ENCODE results near the gene CNTN4. TPM values are rescaled to one million over a fixed set of nuclear protein-coding genes. Genes with fewer than 3 reads are reported as not detected.

Gene CNTN4
- total RNA-seq, 2 donors from 2014 or later: 13.0 to 50.1 TPM

- no peaks in the 10 kb centered on the region for H3K4me1 ChIP-seq
- no peak for TF ChIP-seq POLR2A (IDR thresholded peaks at IDR 0.05)
- TF ChIP-seq CTCF (IDR thresholded peaks at IDR 0.05): no peak
- H3K36me3 ChIP-seq (replicated peaks in 1 of 2; ENCODE audit: insufficient read depth in 1 of 2, low read depth in 2 of 2): no peaks in the 10 kb centered on the region
- no peaks in the 10 kb centered on the region for H3K9me3 ChIP-seq
- intact Hi-C loops (cut with DNase I): no loop called here
- H3K27me3 ChIP-seq: no peaks in the 10 kb centered on the region
- ATAC-seq (no peak), DNase-seq (no peak)
- WGBS, 2 donors: 62 to 67% methylated on average over 25 of the region's 25 CpGs
- H3K27ac ChIP-seq: no peak overlapping the region
- no peak overlapping the region for H3K4me3 ChIP-seq
Observed at GRCh38 chr3:3038201-3038991, 939.7 kb downstream of the CNTN4 start.

- Histone ChIP-seq H3K4me3 (no peak overlapping the region), H3K27ac (no peak overlapping the region), H3K9me3 (no peaks in the 10 kb centered on the region), H3K36me3 (replicated peaks in 1 of 2; ENCODE audit: insufficient read depth in 1 of 2, low read depth in 2 of 2) (no peaks in the 10 kb centered on the region), H3K27me3 (no peaks in the 10 kb centered on the region), H3K4me1 (no peaks in the 10 kb centered on the region)
- no peak for ATAC-seq
- DNase-seq: no peak
- intact Hi-C loops (cut with DNase I): no loop called here
- TF ChIP-seq CTCF (IDR thresholded peaks at IDR 0.05) (no peak), POLR2A (IDR thresholded peaks at IDR 0.05) (no peak)
- 30 to 32% methylated on average over 4 of the region's 4 CpGs for WGBS, 2 donors
Observed at GRCh38 chr3:3053974-3054373, 955.3 kb downstream of the CNTN4 start.

- Histone ChIP-seq H3K4me3 (no peak overlapping the region), H3K27me3 (no peaks in the 10 kb centered on the region), H3K9me3 (no peaks in the 10 kb centered on the region), H3K27ac (no peak overlapping the region), H3K36me3 (replicated peaks in 1 of 2; ENCODE audit: insufficient read depth in 1 of 2, low read depth in 2 of 2) (no peaks in the 10 kb centered on the region), H3K4me1 (no peaks in the 10 kb centered on the region)
- no peak for ATAC-seq
- no peak for TF ChIP-seq CTCF (IDR thresholded peaks at IDR 0.05)
- TF ChIP-seq POLR2A (IDR thresholded peaks at IDR 0.05): no peak
- intact Hi-C loops (cut with DNase I): no loop called here
- DNase-seq: no peak
- 41 to 63% methylated on average over 1 of the region's 1 CpG for WGBS, 2 donors
Observed at GRCh38 chr3:3059645-3060044, 961.0 kb downstream of the CNTN4 start.

GRCh38 chr3:3064297-3064696 is 965.6 kb downstream of the CNTN4 start:
- Histone ChIP-seq H3K36me3 (replicated peaks in 1 of 2; ENCODE audit: insufficient read depth in 1 of 2, low read depth in 2 of 2) (no peaks in the 10 kb centered on the region), H3K27me3 (no peaks in the 10 kb centered on the region), H3K9me3 (no peaks in the 10 kb centered on the region), H3K4me3 (no peak overlapping the region), H3K4me1 (no peaks in the 10 kb centered on the region), H3K27ac (no peak overlapping the region)
- TF ChIP-seq POLR2A (IDR thresholded peaks at IDR 0.05) (no peak), CTCF (IDR thresholded peaks at IDR 0.05) (no peak)
- ATAC-seq (no peak), DNase-seq (no peak)
- WGBS, 2 donors: 49 to 63% methylated on average over 4 of the region's 4 CpGs
- intact Hi-C loops (cut with DNase I): no loop called here

GRCh38 chr3:3065876-3066275 is 967.2 kb downstream of the CNTN4 start:
- Histone ChIP-seq H3K27ac (no peak overlapping the region), H3K27me3 (no peaks in the 10 kb centered on the region), H3K36me3 (replicated peaks in 1 of 2; ENCODE audit: insufficient read depth in 1 of 2, low read depth in 2 of 2) (no peaks in the 10 kb centered on the region), H3K4me3 (no peak overlapping the region), H3K9me3 (no peaks in the 10 kb centered on the region), H3K4me1 (no peaks in the 10 kb centered on the region)
- ATAC-seq: no peak
- DNase-seq: no peak
- intact Hi-C loops (cut with DNase I): no loop called here
- WGBS, 2 donors: 71 to 73% methylated on average over 2 of the region's 2 CpGs
- TF ChIP-seq CTCF (IDR thresholded peaks at IDR 0.05): no peak
- no peak for TF ChIP-seq POLR2A (IDR thresholded peaks at IDR 0.05)

Data from body of pancreas (tissue), 4 donors.